Stimulated activated CD4-positive, alpha-beta T cell treated with anti-CD3 and anti-CD28 coated beads, Interleukin-12 subunit alpha, Interleukin-12 subunit beta, amount 100 ng/mL, for 4 hours (primary cell): ENCODE data around the gene MLH3.
A peak's percentile ranks its signal among the peaks of the same experiment; 100 is the strongest.

Experiments used
- DNase-seq: peaks from one replicate; pipeline ENCODE4 v3.0.0-alpha.2; 2020

Gene MLH3

GRCh38 chr14:74981833-74982232, 69.4 kb downstream of the MLH3 start:
- no peak for DNase-seq

GRCh38 chr14:74981462-74981782, 69.8 kb downstream of the MLH3 start:
- no peak for DNase-seq

- no peak for DNase-seq
These were observed 70.4 kb downstream of the MLH3 start for GRCh38 chr14:74980731-74981461.

- DNase-seq, result no peak
These were observed 70.9 kb downstream of the MLH3 start for GRCh38 chr14:74980398-74980730.

- DNase-seq, result no peak
These were observed 71.5 kb downstream of the MLH3 start for GRCh38 chr14:74979442-74980397.

- no peak for DNase-seq
These were observed 72.2 kb downstream of the MLH3 start for GRCh38 chr14:74979029-74979428.

- DNase-seq, result no peak
These were observed 72.8 kb downstream of the MLH3 start for GRCh38 chr14:74978416-74978947.

GRCh38 chr14:74977901-74978385, 73.3 kb downstream of the MLH3 start:
- DNase-seq, result no peak

- DNase-seq, result no peak
These were observed 73.9 kb downstream of the MLH3 start for GRCh38 chr14:74977164-74977900.

- DNase-seq, result no peak
These were observed 74.8 kb downstream of the MLH3 start for GRCh38 chr14:74976264-74977113.

- DNase-seq, result no peak
These were observed 76.0 kb downstream of the MLH3 start for GRCh38 chr14:74975059-74975810.

- DNase-seq, result no peak
These were observed 76.8 kb downstream of the MLH3 start for GRCh38 chr14:74974364-74975058.

GRCh38 chr14:74973905-74974363, 77.3 kb downstream of the MLH3 start:
- DNase-seq, result no peak

GRCh38 chr14:74973003-74973653, 78.1 kb downstream of the MLH3 start:
- DNase-seq, result peak; percentile 18

GRCh38 chr14:74968811-74969210, 82.5 kb downstream of the MLH3 start:
- no peak for DNase-seq

- no peak for DNase-seq
These were observed 85.6 kb downstream of the MLH3 start for GRCh38 chr14:74965486-74966153.

- no peak for DNase-seq
These were observed 86.3 kb downstream of the MLH3 start for GRCh38 chr14:74964787-74965485.
